Central memory CD8-positive, alpha-beta T cell (primary cell): ENCODE measurements around the gene NTRK1.

Source experiments
- ATAC-seq: fragments of 150-1000 bp; cut with Tn5 transposase; replicated peaks from 2 replicates; pipeline ENCODE4 v1.10.0; 2022; ENCODE audit warnings: mild to moderate bottlenecking, moderate FRiP score, moderate number of reproducible peaks; ENCODE audit not compliant: poor library complexity, severe bottlenecking; ENCODE audit errors: extremely low read depth
- DNase-seq, 2 donors: peaks; one replicate each; pipeline ENCODE4 v3.0.0; 2021; ENCODE audit warnings: low spot score in 2 of 2
- H3K27ac Mint-ChIP-seq: one replicate; pipeline ENCODE4 v1.8.0; 2022; ENCODE audit warnings: low read depth, mild to moderate bottlenecking, moderate library complexity, mixed read lengths
- H3K27me3 Mint-ChIP-seq: one replicate; pipeline ENCODE4 v1.8.0; 2022; ENCODE audit warnings: mixed read lengths
- H3K36me3 Mint-ChIP-seq: one replicate; pipeline ENCODE4 v1.8.0; 2022; ENCODE audit warnings: mild to moderate bottlenecking, moderate library complexity, mixed read lengths; ENCODE audit not compliant: insufficient read depth
- H3K4me1 Mint-ChIP-seq: one replicate; pipeline ENCODE4 v1.8.0; 2022; ENCODE audit warnings: mixed read lengths
- H3K4me3 Mint-ChIP-seq: one replicate; pipeline ENCODE4 v1.8.0; 2022; ENCODE audit warnings: mild to moderate bottlenecking, moderate library complexity, mixed read lengths
- H3K9me3 Mint-ChIP-seq: one replicate; pipeline ENCODE4 v1.8.0; 2022; ENCODE audit warnings: mixed read lengths

NTRK1 gene

DNA sequence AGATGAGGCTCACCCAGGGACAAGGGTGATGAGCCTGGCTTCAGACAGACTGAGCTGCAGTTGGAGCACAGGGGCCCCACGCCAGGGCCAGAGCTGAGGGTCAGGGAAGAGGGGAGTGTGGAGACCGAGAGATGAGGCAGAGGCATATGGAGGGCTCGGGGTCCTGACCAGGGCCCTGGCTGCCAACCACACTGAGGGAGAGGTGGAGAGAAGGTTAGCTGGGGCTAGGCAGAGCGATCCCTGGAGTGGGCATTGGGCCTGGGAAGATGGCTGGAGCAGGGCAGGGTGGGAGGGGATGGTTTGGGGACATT, 40.9 kb downstream of the NTRK1 start:
- H3K27ac Mint-ChIP-seq = no peak overlapping the region
- H3K36me3 Mint-ChIP-seq = no peaks in the 10 kb centered on the region
- ATAC-seq (no peak), DNase-seq (no peak)
- no peak overlapping the region for H3K4me3 Mint-ChIP-seq
- H3K9me3 Mint-ChIP-seq = no peaks in the 10 kb centered on the region
- peaks cover 14% of the 10 kb centered on the region for H3K4me1 Mint-ChIP-seq
- peaks cover 86% of the 10 kb centered on the region for H3K27me3 Mint-ChIP-seq

DNA sequence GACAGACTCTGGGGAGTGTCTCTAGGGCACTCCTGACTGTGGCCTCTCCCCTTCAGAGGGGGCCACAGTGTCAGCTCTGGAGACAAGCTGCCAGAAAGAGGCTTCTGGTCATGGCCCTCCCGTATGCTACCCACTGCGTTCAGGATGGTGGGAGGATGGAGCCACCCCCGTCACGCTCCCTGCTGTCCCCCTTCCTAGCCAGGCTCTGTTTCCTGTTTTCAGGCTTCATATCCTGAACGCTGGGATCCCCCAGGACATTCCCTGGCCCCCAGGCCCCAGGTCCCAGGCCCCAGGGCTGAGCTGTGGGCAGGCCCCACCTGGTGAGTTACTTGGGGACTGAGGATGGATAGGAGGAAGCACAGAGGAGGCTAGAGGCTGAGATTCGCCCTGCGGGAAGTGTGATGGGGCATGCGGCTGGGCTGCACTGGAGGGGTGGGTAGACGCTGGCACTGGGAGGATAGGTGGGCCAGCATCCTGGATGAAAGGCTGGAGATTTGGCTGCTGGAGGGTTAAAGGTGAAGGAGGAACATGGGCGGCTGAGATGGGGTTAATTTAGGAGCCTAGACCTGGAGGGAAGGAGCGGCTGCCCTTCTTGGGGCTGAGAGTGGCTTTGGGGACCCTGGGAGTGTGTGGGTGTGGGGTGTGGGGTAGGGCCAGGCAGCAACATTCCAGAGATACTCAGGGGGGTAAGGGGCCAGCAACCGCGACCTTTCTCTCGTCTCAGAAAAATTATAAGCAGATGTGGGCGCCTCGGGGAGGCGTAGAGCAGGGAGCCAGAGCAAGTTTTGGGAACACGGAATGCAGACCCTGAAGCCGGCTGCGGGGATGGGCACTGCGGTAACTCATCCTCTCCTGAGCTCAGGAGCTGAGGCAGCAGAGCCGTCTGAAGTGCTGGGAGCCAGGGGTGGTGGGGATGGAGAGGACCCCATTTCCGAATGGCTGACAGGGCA, 41.6 kb downstream of the NTRK1 start:
- DNase-seq (no peak), ATAC-seq (no peak)
- H3K4me3 Mint-ChIP-seq = no peak overlapping the region
- H3K4me1 Mint-ChIP-seq = peaks cover 11% of the 10 kb centered on the region
- no peaks in the 10 kb centered on the region for H3K9me3 Mint-ChIP-seq
- H3K36me3 Mint-ChIP-seq = no peaks in the 10 kb centered on the region
- H3K27me3 Mint-ChIP-seq = peaks cover 86% of the 10 kb centered on the region
- H3K27ac Mint-ChIP-seq = no peak overlapping the region

DNA sequence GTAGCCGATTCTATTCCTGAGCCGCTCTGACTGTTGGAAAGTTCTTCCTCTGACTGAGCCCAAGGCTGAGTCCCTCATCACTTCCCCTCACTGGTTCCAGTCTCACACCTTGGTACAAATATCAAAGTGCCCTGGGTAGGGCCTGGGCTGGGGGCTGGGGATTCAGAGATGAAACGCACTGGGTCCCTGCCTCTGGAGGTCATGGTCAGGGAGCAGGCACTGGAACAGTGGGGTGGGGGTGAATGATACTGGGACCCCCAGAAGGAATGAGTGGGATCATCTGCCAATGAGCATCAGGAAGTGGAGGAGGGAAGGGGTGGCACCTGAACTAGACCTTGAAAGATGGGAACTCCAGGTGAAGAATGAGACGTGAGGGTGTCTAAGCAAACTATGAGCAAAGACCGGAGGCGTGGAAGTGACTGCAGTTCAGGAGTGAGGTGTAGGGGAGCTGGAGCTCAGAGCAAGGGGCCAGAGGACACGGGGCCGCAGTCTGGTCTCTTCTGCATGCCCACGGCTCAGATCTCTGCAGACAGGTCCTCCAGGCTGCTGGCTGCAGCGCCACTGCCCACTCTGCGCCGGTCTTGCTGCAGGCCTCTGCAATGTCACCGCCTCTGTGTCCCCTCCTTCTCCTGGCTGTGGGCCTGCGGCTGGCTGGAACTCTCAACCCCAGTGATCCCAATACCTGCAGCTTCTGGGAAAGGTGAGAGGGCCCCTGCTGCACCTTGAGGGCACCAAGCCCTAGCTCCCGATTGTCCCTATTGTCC, 42.8 kb downstream of the NTRK1 start:
- Mint-ChIP-seq H3K27ac (no peak overlapping the region), H3K9me3 (no peaks in the 10 kb centered on the region), H3K27me3 (peaks cover 79% of the 10 kb centered on the region), H3K36me3 (no peaks in the 10 kb centered on the region), H3K4me1 (peaks cover 2% of the 10 kb centered on the region), H3K4me3 (no peak overlapping the region)
- DNase-seq (no peak), ATAC-seq (no peak)

GRCh38 chr1:156904187-156904959, 43.7 kb downstream of the NTRK1 start:
- H3K36me3 Mint-ChIP-seq = no peaks in the 10 kb centered on the region
- no peak for DNase-seq
- no peak for ATAC-seq
- H3K9me3 Mint-ChIP-seq = no peaks in the 10 kb centered on the region
- H3K4me3 Mint-ChIP-seq = no peak overlapping the region
- no peak overlapping the region for H3K27ac Mint-ChIP-seq
- H3K27me3 Mint-ChIP-seq = peaks cover 71% of the 10 kb centered on the region
- no peaks in the 10 kb centered on the region for H3K4me1 Mint-ChIP-seq

DNA sequence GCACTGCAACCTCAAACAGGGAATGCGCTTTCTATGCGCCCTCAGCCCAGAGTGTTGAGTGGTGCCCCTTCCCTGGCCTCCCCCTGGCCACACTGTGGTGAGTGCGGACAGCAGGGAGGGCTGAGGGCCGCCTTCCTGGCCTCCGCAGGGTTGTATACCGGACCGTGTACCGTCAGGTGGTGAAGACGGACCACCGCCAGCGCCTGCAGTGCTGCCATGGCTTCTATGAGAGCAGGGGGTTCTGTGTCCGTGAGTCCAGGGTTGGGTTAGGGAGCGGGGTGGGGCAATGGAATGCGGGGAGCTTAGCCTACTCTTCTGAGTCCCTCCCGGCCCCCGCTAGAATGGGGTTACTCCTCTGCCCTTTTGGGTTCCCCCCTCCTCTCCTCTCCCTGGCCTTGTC, 44.5 kb downstream of the NTRK1 start:
- DNase-seq (no peak), ATAC-seq (no peak)
- Mint-ChIP-seq H3K27ac (no peak overlapping the region), H3K4me1 (no peaks in the 10 kb centered on the region), H3K9me3 (no peaks in the 10 kb centered on the region), H3K36me3 (peaks cover 2% of the 10 kb centered on the region), H3K27me3 (peaks cover 64% of the 10 kb centered on the region), H3K4me3 (no peak overlapping the region)

GRCh38 chr1:156905651-156906050, 45.0 kb downstream of the NTRK1 start:
- Mint-ChIP-seq H3K9me3 (no peaks in the 10 kb centered on the region), H3K36me3 (peaks cover 2% of the 10 kb centered on the region), H3K4me3 (no peak overlapping the region), H3K27me3 (peaks cover 67% of the 10 kb centered on the region), H3K27ac (no peak overlapping the region), H3K4me1 (peaks cover 4% of the 10 kb centered on the region)
- ATAC-seq (no peak), DNase-seq (no peak)

- H3K27ac Mint-ChIP-seq = no peak overlapping the region
- H3K4me3 Mint-ChIP-seq = no peak overlapping the region
- DNase-seq = no peak
- H3K9me3 Mint-ChIP-seq = no peaks in the 10 kb centered on the region
- peaks cover 4% of the 10 kb centered on the region for H3K36me3 Mint-ChIP-seq
- ATAC-seq = no peak
- H3K27me3 Mint-ChIP-seq = peaks cover 67% of the 10 kb centered on the region
- peaks cover 5% of the 10 kb centered on the region for H3K4me1 Mint-ChIP-seq
Measured at GRCh38 chr1:156906206-156906906, 45.7 kb downstream of the NTRK1 start.

GRCh38 chr1:156908541-156908940, 47.9 kb downstream of the NTRK1 start:
- Mint-ChIP-seq H3K27ac (no peak overlapping the region), H3K4me3 (no peak overlapping the region), H3K4me1 (peaks cover 5% of the 10 kb centered on the region), H3K27me3 (peaks cover 72% of the 10 kb centered on the region), H3K36me3 (peaks cover 4% of the 10 kb centered on the region), H3K9me3 (no peaks in the 10 kb centered on the region)
- DNase-seq (no peak), ATAC-seq (no peak)

DNA sequence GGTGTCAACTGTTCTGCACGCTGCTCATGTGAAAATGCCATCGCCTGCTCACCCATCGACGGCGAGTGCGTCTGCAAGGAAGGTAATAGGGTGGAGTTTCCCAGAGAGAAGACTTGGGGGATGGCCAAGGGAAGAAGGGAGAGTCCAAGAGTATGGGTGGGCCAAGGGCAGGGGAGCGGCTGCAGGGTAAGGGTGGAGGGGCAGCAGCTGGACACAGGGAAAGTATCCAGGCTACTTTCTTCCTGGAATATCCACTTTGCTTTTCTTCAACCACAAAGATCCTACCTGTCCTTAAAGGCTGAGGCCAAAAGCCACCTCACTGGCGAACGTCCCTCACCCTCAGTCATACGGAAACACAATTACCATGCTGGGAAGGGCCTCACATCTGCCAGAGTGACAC, 48.3 kb downstream of the NTRK1 start:
- H3K36me3 Mint-ChIP-seq = peaks cover 4% of the 10 kb centered on the region
- H3K27me3 Mint-ChIP-seq = peaks cover 72% of the 10 kb centered on the region
- H3K27ac Mint-ChIP-seq = no peak overlapping the region
- DNase-seq = no peak
- peaks cover 5% of the 10 kb centered on the region for H3K4me1 Mint-ChIP-seq
- no peaks in the 10 kb centered on the region for H3K9me3 Mint-ChIP-seq
- no peak for ATAC-seq
- H3K4me3 Mint-ChIP-seq = no peak overlapping the region

DNA sequence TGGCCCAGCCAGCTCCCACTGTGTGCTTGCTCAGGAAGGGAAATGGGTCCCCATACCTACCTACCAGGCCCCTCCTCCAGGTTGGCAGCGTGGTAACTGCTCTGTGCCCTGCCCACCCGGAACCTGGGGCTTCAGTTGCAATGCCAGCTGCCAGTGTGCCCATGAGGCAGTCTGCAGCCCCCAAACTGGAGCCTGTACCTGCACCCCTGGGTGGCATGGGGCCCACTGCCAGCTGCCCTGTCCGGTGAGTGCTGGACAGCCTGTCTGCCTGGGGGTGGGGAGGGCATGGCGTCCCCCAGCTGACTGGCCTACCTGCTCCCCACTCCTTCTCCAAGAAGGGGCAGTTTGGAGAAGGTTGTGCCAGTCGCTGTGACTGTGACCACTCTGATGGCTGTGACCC, 49.0 kb downstream of the NTRK1 start:
- no peak for ATAC-seq
- no peak overlapping the region for H3K27ac Mint-ChIP-seq
- H3K36me3 Mint-ChIP-seq = peaks cover 4% of the 10 kb centered on the region
- H3K4me1 Mint-ChIP-seq = peaks cover 5% of the 10 kb centered on the region
- H3K4me3 Mint-ChIP-seq = no peak overlapping the region
- peaks cover 74% of the 10 kb centered on the region for H3K27me3 Mint-ChIP-seq
- no peak for DNase-seq
- no peaks in the 10 kb centered on the region for H3K9me3 Mint-ChIP-seq

- no peak overlapping the region for H3K4me3 Mint-ChIP-seq
- no peak overlapping the region for H3K27ac Mint-ChIP-seq
- peaks cover 4% of the 10 kb centered on the region for H3K36me3 Mint-ChIP-seq
- H3K9me3 Mint-ChIP-seq = no peaks in the 10 kb centered on the region
- H3K27me3 Mint-ChIP-seq = peaks cover 77% of the 10 kb centered on the region
- H3K4me1 Mint-ChIP-seq = peaks cover 5% of the 10 kb centered on the region
- peak; percentile 14 for ATAC-seq
- peak in 1 of 2 donors; percentile 37 for DNase-seq
Measured at GRCh38 chr1:156910309-156910782, 49.7 kb downstream of the NTRK1 start.
